ENCODE measurements around the gene CR1L.
A peak's percentile ranks its signal among the peaks of the same experiment; 100 is the strongest.
"Not testable (repeated sequence)": the region's sequence is repeated elsewhere in the genome, so short reads cannot be mapped to it uniquely, and the experiment has no call there.

The CR1L gene

DNA sequence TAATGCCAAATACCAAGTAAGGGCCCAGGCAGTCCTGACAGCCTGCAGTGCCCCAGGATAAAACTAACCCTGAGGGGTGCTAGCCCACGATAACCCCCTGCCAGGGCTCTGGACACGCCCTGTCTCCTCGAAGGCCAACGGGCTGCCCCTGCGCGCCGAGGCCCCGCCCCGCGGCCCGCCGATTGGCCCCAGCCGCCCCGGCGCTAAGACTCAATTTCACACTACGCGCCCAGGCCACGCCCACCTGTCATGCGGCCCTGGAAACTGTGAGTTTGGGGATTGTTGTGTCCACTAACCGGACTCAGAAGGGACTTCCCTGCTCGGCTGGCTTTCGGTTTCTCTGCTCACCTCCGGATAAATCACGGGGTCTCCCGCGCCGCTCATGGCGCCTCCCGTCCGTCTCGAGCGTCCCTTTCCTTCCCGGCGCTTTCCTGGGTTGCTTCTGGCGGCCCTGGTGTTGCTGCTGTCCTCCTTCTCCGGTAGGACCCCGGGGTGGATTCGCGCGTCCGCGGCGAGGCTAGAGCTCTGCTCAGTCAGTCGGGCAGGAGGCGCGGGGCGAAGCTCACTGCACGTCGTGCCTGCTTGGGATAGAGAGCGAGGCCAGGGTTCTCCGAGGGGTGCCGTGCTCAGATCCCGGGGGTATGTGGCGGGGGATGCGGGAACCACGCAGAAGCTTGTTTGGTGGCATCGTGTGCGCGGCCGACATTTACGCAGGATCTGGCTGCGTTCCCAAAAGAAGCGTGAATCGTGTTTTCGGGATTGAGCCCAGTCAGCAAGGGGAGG, at the start of gene CR1L:
Gene CR1L (plus strand): TSS at position 282 of the 783 bp plus-strand sequence. CDS start 101 bp downstream, at position 383.
- DNase-seq: no peak

- DNase-seq: no peak
These were observed 41.2 kb upstream of the CR1L start for GRCh38 chr1:207603777-207604176.

DNA sequence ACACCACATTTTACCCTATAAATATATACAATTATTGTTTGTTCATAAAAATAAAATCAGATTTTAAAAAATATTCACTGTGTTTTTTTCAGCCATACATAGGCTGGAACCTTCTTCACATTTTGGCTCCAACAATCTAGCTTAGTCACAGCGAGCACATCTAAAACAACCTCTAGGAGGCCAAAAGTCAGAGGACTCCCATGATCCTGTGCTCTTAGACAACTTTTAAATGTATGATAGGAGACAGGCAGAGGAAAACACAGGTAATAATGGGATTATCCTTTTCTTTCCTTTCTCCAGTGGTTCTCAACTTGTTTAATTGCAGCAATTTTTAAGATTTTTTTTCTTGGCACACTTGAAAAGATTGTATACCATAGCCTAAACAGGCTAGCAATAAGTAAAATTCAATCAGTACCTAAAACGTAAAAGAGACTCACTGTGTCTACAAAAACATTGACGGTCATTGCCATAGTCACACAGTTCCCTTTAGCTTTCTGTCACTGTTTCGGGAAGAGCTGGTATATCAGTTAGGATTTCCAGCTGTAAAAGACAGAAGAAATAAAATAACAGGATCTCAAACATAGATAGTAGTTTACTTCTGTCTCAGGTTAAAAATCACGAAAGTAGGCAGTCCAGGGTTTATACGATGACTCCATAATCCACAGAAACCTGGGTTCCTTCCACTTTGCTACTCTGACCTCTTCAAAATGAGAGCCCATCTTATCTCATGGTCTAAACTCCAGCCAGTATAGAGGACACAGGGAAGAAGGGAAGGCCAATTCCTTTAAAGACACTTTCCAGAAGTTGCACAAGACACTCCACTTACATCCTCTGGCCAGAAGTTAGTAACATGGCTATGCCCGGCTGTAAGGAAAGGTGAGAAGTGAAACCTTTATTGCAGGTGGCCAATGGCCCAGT, 39.2 kb upstream of the CR1L start:
- DNase-seq: no peak

- no peak for DNase-seq
These were observed 38.6 kb upstream of the CR1L start for GRCh38 chr1:207606362-207606755.

GRCh38 chr1:207612762-207613161, 32.2 kb upstream of the CR1L start:
- DNase-seq: no peak

DNA sequence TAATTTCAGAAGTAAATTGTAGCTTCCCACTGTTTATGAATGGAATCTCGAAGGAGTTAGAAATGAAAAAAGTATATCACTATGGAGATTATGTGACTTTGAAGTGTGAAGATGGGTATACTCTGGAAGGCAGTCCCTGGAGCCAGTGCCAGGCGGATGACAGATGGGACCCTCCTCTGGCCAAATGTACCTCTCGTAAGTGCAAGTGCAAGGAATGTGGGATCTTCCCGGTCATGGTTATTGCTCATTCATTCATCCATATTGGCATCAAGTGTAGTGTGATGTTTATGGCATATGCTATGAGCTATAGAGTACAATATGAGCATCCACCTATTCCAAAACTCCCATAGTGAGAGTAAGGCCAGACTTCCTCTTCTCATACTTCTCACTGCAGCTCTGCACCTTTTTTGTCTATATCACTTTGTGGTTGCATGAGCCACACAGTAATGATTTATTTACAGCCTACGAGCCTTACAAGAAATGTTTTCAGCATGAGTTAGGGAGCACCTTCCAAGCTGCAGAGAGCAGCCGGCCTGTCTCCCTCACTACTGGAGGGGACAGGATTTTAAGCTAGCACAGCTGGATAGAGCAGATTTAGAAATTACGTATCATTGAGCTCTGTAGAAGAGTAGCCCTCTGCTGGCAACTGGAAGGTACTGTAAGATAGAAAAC, 24.9 kb upstream of the CR1L start:
- DNase-seq: peak; percentile 40

DNA sequence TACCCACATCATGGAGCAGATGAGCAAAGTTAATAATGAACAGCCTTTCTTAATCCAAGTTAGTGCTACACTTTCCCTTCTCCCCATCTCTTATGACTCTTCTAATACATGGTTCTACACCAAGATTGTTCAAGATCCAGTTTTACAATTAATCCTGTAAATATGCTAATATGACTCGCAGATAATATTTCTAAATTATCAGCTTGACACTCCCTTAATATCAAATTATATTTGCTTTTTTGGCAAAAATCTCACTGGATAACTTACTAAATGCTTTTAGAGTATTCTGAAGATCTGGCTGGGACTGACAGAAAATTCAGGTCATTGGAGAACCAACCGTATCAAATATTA, 24.4 kb upstream of the CR1L start:
- DNase-seq: no peak

DNA sequence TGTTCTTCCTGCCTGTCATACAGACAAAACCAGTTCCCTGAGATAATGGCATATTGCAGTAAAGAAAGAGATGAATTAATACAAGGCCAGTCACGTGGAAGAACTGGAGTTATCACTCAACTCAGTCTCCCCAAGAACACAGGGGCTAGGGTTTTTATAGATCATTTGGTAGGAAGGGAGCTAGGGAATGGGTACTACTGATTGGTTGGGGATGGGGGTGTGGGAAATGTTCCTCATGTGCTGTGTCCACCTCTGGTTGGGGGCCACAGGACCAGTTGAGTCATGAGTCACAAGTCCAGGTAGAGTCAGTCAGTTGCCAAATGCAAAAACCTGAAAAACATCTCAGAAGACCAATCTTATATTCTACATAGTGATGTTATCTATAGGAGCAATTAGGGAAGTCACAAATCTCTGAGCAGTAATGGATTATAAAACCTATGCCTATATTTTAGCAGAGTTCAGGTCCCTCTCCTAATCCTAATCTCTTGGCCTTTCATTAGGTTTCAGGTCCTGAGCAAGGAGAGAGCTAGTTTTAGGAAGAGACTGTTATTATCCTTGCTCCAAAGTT, 19.3 kb upstream of the CR1L start:
- not testable (repeated sequence) for DNase-seq

GRCh38 chr1:207626972-207627337, 18.0 kb upstream of the CR1L start:
- no peak for DNase-seq

DNA sequence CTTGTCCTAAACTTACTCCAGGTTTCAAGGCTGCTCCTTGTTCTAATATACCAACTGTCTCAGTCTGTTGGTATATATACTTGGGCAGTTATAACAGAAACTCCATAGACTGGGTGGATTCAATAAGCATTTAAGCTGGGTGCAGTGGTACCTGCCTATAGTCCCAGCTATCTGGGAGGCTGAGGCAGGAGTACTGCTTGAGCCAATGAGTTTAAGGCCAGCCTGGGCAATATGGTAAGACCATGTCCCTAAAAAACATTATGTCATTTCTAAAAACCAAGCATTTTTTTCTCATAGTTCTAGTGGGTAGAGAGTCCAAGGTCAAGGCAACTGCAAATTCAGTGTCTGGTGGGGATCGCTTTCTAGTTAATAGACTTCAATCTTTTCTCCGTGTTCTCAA, 17.4 kb upstream of the CR1L start:
- DNase-seq: no peak

DNA sequence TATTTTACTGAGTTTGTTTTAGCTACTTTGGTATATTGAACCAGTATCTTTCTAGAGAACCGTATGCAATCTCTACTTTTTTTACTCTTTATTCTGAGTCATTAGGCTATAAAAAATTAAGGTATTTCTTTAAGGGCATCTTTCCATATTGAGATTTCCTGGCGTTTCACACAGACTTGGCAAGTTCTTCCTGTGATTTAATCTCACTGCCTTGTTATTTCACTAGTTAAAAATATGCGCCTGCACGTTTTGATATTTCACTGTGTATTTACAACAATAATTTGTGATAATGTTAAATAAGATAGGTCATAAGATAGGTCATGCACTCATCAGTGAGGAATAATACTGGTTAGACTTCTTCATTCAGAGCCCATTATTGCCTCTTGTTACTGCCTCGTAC, 16.2 kb upstream of the CR1L start:
- no peak for DNase-seq

DNA sequence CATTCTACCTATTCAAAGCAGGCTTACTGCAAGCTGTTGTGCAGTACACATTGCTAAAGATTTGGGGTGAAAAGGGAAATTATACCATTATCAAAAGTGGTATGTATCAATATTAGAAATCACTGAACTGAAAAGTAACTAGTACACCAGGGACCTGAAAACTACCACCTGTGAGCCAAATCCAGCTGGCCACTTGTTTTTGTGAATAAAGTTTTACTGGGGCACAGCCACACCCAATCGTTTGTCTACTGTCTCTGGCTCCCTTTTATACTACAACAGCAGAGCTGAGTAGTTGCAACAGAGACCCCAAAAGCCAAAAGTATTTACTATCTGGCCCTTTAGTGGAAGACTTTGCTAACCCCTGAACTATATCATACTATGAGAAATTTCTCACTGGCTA, 13.8 kb upstream of the CR1L start:
- no peak for DNase-seq

DNA sequence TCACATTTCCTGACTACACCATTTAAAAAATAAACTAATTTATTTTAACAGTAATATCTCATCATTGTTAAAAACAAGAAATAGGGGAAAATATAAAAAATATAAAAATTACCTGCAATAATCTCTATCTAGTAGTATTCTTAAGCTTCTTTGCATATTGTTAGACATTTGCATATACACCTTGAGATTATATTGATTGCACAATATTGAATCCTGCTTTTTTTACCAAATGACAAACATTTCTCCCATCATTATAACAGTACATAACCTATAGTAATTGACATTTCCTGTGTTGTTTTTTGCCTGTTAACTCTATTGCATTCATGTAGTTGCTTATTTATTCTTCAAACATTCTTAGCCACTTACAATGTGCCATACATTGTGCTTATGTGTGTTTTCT, 11.7 kb upstream of the CR1L start:
- no peak for DNase-seq

GRCh38 chr1:207633699-207634289, 11.1 kb upstream of the CR1L start:
- not testable (repeated sequence) for DNase-seq

- not testable (repeated sequence) for DNase-seq
These were observed 10.6 kb upstream of the CR1L start for GRCh38 chr1:207634293-207634692.

DNA sequence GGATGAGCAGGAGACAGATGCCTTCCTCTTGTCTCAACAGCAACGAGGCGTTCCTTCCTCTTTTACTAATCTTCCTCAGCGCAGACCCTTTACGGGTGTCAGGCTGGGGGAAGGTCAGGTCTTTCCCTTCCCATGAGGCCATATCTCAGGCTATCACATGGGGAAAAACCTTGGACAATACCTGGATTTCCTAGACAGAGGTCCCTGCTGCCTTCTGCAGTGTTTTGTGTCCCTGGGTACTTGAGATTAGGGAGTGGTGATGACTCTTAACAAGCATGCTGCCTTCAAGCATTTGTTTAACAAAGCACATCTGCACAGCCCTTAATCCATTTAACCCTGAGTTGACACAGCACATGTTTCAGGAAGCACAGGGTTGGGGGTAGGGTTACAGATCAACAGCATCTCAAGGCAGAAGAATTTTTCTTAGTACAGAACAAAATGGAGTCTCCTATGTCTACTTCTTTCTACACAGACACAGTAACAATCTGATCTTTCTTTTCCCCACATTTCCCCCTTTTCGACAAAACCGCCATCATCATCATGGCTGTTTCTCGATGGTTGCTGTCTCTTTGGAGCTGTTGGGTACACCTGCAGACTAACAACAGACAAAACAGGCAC, 9.3 kb upstream of the CR1L start:
- not testable (repeated sequence) for DNase-seq

DNA sequence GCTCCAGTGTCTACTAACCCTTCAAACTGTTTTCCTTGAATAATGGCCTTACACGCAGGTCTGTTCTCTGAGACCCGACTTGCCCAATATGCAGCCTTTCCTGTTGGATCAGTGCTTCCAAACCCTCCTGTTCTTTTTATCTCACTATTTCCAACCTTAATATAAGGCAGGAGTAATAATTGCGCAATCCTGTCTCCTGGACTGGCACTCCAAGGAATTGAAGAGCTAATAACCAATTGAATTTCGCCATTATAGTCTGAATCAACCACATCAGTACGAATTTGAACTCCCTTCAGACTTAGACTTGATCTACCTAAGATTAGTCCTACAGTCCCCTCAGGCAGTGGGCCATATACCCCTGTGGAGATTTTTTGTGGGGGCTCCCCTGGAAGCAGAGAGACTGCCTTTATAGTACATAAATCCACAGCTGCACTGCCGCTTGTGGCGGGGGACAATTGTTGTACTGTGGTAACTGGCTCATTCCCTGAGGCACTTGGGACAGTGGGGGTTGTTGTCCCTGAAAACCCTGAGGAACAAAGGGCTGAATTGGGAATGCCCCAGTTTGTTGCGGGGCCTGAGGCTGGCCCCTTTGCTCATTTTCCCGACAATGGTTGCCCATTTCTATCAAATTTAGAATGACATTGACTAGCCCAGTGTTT, 6.3 kb upstream of the CR1L start:
- not testable (repeated sequence) for DNase-seq

- not testable (repeated sequence) for DNase-seq
These were observed 5.6 kb upstream of the CR1L start for GRCh38 chr1:207639362-207639761.

- DNase-seq: no peak
These were observed 624 bp upstream of the CR1L start for GRCh38 chr1:207644166-207644851.

GRCh38 chr1:207645635-207646081, 725 bp downstream of the CR1L start:
- no peak for DNase-seq

DNA sequence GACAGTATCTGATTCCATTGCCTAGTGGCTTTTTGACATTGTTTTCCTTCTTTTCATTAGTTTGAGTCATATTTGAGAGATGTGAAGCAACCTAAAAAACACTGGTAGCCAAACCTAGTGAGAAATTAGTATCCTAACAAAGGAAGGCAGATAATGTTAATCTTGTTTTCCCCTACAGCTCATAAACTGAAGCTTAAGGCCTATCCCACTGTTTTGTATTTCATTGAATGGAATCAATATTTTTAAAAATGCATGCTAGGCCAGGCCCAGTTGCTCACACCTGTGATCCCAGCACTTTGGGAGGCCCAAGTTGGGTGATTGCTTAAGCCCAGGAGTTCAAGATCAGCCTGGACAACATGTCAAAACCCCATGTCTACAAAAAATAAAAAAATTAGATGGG, 1.2 kb downstream of the CR1L start:
- no peak for DNase-seq

Data from SIG-M5 (cell line).